T-helper 1 cell treated with Interleukin-12 subunit alpha and Interleukin-12 subunit beta and Interleukin-4 antibody, amounts not matched to agents 30 μg/mL and 1 μg/mL, for 36 hours (primary cell): ENCODE results near the gene HES7.
"Not testable (repeated sequence)": the region's sequence is repeated elsewhere in the genome, so short reads cannot be mapped to it uniquely, and the experiment has no call there.

Experiments used
- H3K27ac Mint-ChIP-seq: one replicate; pipeline ENCODE4 v1.8.0; 2021; ENCODE audit warnings: mild to moderate bottlenecking, mixed read lengths
- H3K27me3 Mint-ChIP-seq: one replicate; pipeline ENCODE4 v1.8.0; 2021; ENCODE audit warnings: low read depth, mixed read lengths
- H3K36me3 Mint-ChIP-seq: one replicate; pipeline ENCODE4 v1.8.0; 2021; ENCODE audit warnings: low read depth, mixed read lengths
- H3K4me1 Mint-ChIP-seq: one replicate; pipeline ENCODE4 v1.8.0; 2021; ENCODE audit warnings: low read depth, mixed read lengths
- H3K4me3 Mint-ChIP-seq: one replicate; pipeline ENCODE4 v1.8.0; 2021; ENCODE audit warnings: mild to moderate bottlenecking, moderate library complexity, mixed read lengths
- H3K9me3 Mint-ChIP-seq: one replicate; pipeline ENCODE4 v1.8.0; 2021; ENCODE audit warnings: mixed read lengths

HES7 gene

DNA sequence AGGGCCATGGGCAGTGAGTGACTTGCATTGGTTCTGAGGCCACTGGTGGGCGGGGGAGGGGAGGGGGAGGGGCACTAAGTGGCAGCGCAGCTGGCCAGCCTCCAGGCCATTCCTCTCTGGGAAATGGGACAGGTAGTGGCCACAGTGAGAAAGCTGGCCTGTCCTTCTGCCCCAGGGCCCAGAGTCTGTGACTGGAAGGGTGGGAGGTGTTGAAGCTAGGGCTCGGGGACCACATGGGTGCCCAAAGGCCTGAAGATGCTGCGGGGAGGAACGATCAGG, 36.0 kb downstream of the HES7 start:
- Mint-ChIP-seq H3K27ac (no peak overlapping the region), H3K9me3 (no peaks in the 10 kb centered on the region), H3K27me3 (peaks cover 14% of the 10 kb centered on the region), H3K4me3 (no peak overlapping the region), H3K36me3 (no peaks in the 10 kb centered on the region), H3K4me1 (no peaks in the 10 kb centered on the region)

GRCh38 chr17:8087075-8087951, 36.6 kb downstream of the HES7 start, which contains the start of gene ALOX12B:
ALOX12B (minus strand) TSS chr17:8087716; CDS start chr17:8087442, 274 bp downstream.
- no peaks in the 10 kb centered on the region for H3K9me3 Mint-ChIP-seq
- H3K27ac Mint-ChIP-seq, result no peak within 1 kb of the TSS
- H3K27me3 Mint-ChIP-seq, result peaks cover 14% of the 10 kb centered on the region
- no peaks in the 10 kb centered on the region for H3K4me1 Mint-ChIP-seq
- no peaks in the 10 kb centered on the region for H3K36me3 Mint-ChIP-seq
- no peak within 1 kb of the TSS for H3K4me3 Mint-ChIP-seq

DNA sequence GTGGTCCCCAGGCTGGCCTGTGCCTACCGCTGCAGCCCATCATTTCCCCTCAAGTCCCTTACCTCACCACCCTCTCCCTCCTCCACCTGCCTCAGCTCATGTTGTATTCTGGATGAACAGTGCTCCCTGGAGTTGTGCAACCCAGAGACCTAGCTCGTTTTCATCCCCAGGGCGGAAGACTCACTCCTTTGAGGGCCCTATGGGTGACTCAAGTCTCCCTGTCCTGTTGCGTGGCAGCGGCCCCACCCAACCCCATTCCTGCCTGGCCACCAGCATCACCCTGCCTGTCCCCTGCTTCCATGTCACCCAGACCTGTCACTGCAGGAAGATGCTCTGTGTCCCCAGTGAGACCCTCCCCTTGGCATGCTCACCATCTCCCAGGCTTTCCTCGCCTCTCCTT, 39.7 kb downstream of the HES7 start:
- no peak overlapping the region for H3K27ac Mint-ChIP-seq
- H3K4me3 Mint-ChIP-seq, result no peak overlapping the region
- H3K9me3 Mint-ChIP-seq, result no peaks in the 10 kb centered on the region
- peaks cover 9% of the 10 kb centered on the region for H3K27me3 Mint-ChIP-seq
- H3K36me3 Mint-ChIP-seq, result no peaks in the 10 kb centered on the region
- peaks cover 8% of the 10 kb centered on the region for H3K4me1 Mint-ChIP-seq

DNA sequence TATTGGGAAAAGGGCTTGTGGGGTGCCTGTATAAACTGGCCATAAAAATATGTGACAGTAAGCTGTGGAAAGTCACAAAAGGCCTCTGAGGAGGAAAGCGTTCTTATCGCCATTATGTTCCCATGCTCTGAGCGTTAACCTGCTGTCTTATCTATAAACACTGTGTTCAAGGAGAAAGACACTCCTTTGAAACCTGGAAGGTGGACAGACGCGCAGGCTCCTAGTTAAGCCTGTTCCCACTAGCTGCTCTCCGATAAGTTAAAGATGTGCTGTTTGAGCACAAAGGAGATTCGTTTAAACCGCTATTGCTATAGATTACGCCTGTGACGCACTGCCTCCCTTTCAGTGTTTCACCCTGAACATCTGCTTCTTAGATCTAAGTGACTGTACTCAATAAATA, 41.6 kb downstream of the HES7 start:
- H3K36me3 Mint-ChIP-seq, result no peaks in the 10 kb centered on the region
- no peak overlapping the region for H3K27ac Mint-ChIP-seq
- H3K4me3 Mint-ChIP-seq, result no peak overlapping the region
- H3K9me3 Mint-ChIP-seq, result no peaks in the 10 kb centered on the region
- H3K27me3 Mint-ChIP-seq, result peaks cover 5% of the 10 kb centered on the region
- peaks cover 11% of the 10 kb centered on the region for H3K4me1 Mint-ChIP-seq

- Mint-ChIP-seq H3K4me3 (no peak overlapping the region), H3K36me3 (no peaks in the 10 kb centered on the region), H3K27ac (no peak overlapping the region), H3K27me3 (peaks cover 6% of the 10 kb centered on the region), H3K9me3 (no peaks in the 10 kb centered on the region), H3K4me1 (peaks cover 11% of the 10 kb centered on the region)
Observed at GRCh38 chr17:8081876-8082275, 42.0 kb downstream of the HES7 start.

- Mint-ChIP-seq H3K4me3 (no peak overlapping the region), H3K9me3 (no peaks in the 10 kb centered on the region), H3K27ac (no peak overlapping the region), H3K4me1 (peaks cover 11% of the 10 kb centered on the region), H3K36me3 (no peaks in the 10 kb centered on the region), H3K27me3 (peaks cover 6% of the 10 kb centered on the region)
Observed at GRCh38 chr17:8080799-8081219, 43.1 kb downstream of the HES7 start.

- Mint-ChIP-seq H3K4me1 (peaks cover 11% of the 10 kb centered on the region), H3K27ac (no peak overlapping the region), H3K4me3 (peak overlapping the region; percentile 83), H3K36me3 (no peaks in the 10 kb centered on the region), H3K27me3 (peaks cover 9% of the 10 kb centered on the region), H3K9me3 (no peaks in the 10 kb centered on the region)
Observed at GRCh38 chr17:8080208-8080798, 43.6 kb downstream of the HES7 start.

- peak overlapping the region; percentile 82 for H3K27ac Mint-ChIP-seq
- H3K9me3 Mint-ChIP-seq, result no peaks in the 10 kb centered on the region
- peak overlapping the region; percentile 83 for H3K4me3 Mint-ChIP-seq
- peaks cover 15% of the 10 kb centered on the region for H3K4me1 Mint-ChIP-seq
- H3K27me3 Mint-ChIP-seq, result peaks cover 17% of the 10 kb centered on the region
- H3K36me3 Mint-ChIP-seq, result no peaks in the 10 kb centered on the region
Observed at GRCh38 chr17:8079291-8080207, 44.4 kb downstream of the HES7 start.

DNA sequence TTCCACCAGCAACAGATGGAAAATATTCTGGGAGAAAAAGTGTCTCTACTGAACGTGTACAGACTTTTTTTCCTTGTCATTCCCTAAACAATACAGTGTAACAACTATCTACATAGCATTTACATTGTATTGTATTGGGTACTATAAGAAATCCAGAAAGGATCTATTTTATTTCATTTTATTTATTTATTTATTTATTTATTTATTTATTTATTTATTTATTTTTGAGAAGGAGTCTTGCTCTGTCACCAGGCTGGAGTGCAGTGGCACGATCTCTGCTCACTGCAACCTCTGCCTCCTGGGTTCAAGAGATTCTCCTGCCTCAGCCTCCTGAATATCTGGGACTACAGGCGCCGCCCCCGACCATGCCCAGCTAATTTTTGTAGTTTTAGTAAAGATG, 46.0 kb downstream of the HES7 start:
- H3K9me3 Mint-ChIP-seq, H3K36me3 Mint-ChIP-seq, H3K4me3 Mint-ChIP-seq: not testable (repeated sequence)
- peak overlapping the region; percentile 26 for H3K27ac Mint-ChIP-seq
- peaks cover 33% of the 10 kb centered on the region for H3K27me3 Mint-ChIP-seq
- peaks cover 27% of the 10 kb centered on the region for H3K4me1 Mint-ChIP-seq

- Mint-ChIP-seq H3K9me3 (no peaks in the 10 kb centered on the region), H3K36me3 (no peaks in the 10 kb centered on the region), H3K27me3 (peaks cover 44% of the 10 kb centered on the region), H3K4me1 (peaks cover 31% of the 10 kb centered on the region), H3K4me3 (no peak overlapping the region), H3K27ac (no peak overlapping the region)
Observed at GRCh38 chr17:8076502-8077266, 47.2 kb downstream of the HES7 start.

GRCh38 chr17:8075574-8076342, 48.1 kb downstream of the HES7 start:
- no peak overlapping the region for H3K27ac Mint-ChIP-seq
- no peaks in the 10 kb centered on the region for H3K36me3 Mint-ChIP-seq

GRCh38 chr17:8075081-8075480, 48.8 kb downstream of the HES7 start:
- no peak overlapping the region for H3K4me3 Mint-ChIP-seq
- H3K27me3 Mint-ChIP-seq, result peaks cover 61% of the 10 kb centered on the region
- no peaks in the 10 kb centered on the region for H3K36me3 Mint-ChIP-seq
- no peaks in the 10 kb centered on the region for H3K9me3 Mint-ChIP-seq
- no peak overlapping the region for H3K27ac Mint-ChIP-seq
- peaks cover 28% of the 10 kb centered on the region for H3K4me1 Mint-ChIP-seq

More at GRCh38 chr17:8075574-8076342, 48.1 kb downstream of the HES7 start:
- H3K9me3 Mint-ChIP-seq, result no peaks in the 10 kb centered on the region
- no peak overlapping the region for H3K4me3 Mint-ChIP-seq
- H3K27me3 Mint-ChIP-seq, result peaks cover 54% of the 10 kb centered on the region
- H3K4me1 Mint-ChIP-seq, result peaks cover 29% of the 10 kb centered on the region

DNA sequence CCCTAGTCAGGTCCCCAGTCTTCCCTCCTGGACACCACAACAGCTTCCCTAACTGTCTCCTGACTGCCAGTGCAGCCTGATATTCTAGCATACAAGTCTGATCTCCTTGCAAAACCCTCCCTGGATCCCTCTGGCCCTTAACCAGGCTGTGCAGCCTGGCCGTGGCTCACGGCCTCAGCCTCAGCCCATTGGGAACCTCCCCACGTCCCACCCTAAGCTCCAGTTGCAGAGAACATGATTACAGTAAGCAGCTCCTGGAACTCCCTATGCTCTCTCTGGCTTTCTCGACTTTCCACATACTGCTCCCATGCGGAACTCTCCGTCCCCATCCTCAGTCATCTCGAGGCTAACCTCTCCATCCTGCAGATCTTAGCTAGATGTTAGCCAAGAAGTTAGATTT, 49.4 kb downstream of the HES7 start:
- Mint-ChIP-seq H3K36me3 (no peaks in the 10 kb centered on the region), H3K4me1 (peaks cover 24% of the 10 kb centered on the region), H3K27me3 (peaks cover 66% of the 10 kb centered on the region), H3K4me3 (no peak overlapping the region), H3K9me3 (no peaks in the 10 kb centered on the region), H3K27ac (no peak overlapping the region)
